WTC11 (cell line): Measurements from ENCODE around the gene ADNP2.

Experiments used
- CTCF ChIP-seq: fragments of 200-600 bp; IDR thresholded peaks from 2 replicates; pipeline ENCODE4 v1.8.0; 2022; ENCODE audit warnings: antibody characterized with exemption
- ESRRA ChIP-seq: sonication (generic); formaldehyde crosslinking; IDR thresholded peaks from 2 replicates; pipeline ENCODE4 v1.8.1; 2022; ENCODE audit warnings: mild to moderate bottlenecking, missing genetic modification reagents, borderline replicate concordance
- NR2C2 ChIP-seq: sonication (generic); formaldehyde crosslinking; IDR thresholded peaks from 2 replicates; pipeline ENCODE4 v1.8.0; 2022; ENCODE audit warnings: mild to moderate bottlenecking, missing genetic modification reagents
- ZSCAN18 ChIP-seq: fragments of 250-450 bp; sonication (Bioruptor Pico); IDR thresholded peaks from 2 replicates; pipeline ENCODE4 v2.1.2; 2022; ENCODE audit warnings: mild to moderate bottlenecking, moderate library complexity

DNA sequence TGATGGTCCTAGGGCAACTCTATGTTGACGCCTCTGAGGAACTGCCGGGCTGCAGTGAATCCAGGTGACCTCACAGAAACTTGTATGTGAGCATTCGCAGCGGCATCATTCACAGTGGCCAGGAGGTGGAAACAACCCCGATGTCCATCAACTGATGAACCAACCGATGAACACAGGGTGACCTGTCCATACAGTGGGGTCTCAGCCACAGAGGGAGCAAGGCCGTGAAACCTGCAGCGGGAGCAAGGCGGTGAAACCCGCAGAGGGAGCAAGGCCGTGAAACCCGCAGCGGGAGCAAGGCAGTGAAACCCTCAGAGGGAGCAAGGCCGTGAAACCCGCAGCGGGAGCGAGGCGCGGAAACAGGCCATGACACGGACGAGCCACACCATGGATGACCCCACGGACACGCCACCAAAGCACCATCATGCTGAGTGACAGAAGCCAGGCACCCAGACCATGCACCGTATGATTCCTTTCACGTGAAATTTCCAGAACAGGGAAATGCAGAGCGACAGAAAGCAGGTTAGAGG lies 75.2 kb downstream of the ADNP2 start:
- TF ChIP-seq CTCF (no peak), ZSCAN18 (CRISPR knock-in tag) (no peak), ESRRA (CRISPR knock-in tag) (no peak), NR2C2 (CRISPR knock-in tag) (no peak)
